CMK (cell line): ENCODE data around the gene SUPT7L.

Source experiments
- DNase-seq: peaks from one replicate; pipeline ENCODE4 v3.0.0-alpha.2; 2010; ENCODE audit warnings: low read depth

Gene SUPT7L

DNA sequence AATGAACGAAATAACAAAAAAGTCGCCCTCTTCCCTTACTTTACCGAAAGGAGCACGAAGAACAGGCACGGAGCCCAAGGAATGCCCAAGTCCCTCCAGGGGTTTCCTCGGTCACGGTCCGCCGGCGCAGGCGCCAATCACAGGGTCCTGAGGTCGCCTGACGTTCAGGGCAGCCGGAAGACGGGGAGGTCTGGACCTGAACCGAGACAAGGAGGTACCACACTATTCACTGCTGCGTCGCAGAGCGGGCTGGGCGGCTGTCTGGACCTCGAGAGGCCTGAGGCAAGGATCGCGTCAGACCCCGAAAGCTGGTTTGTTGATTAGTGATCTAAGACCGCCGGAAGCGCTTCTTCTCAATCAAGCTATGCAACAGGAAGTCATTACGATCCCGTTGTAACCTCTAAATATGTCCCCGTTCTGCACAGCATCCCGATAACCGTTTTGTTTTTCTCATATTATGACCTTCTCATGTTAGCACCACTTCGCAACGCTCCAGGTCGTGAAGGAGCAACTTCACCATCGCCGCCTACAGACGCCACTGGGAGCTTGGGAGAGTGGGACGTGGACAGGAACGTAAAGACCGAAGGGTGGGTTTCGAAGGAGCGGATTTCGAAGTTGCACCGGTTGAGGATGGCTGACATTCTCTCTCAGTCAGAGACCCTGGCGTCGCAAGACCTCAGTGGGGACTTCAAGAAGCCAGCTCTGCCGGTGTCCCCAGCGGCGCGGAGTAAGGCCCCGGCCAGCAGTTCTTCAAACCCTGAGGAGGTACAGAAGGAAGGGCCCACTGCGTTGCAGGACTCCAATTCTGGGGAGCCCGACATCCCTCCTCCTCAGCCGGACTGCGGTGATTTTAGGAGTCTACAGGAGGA is at the start of gene SUPT7L, which contains the start of gene SLC4A1AP:
Gene SUPT7L, minus strand, starts transcription at position 330 of the 869 bp plus-strand sequence. CDS start 1,422 bp downstream, outside the sequence.
Gene SLC4A1AP, plus strand, starts transcription at position 605 of the 869 bp plus-strand sequence. Its CDS starts 26 bp downstream, at position 631.
- peak; percentile 60 for DNase-seq

DNA sequence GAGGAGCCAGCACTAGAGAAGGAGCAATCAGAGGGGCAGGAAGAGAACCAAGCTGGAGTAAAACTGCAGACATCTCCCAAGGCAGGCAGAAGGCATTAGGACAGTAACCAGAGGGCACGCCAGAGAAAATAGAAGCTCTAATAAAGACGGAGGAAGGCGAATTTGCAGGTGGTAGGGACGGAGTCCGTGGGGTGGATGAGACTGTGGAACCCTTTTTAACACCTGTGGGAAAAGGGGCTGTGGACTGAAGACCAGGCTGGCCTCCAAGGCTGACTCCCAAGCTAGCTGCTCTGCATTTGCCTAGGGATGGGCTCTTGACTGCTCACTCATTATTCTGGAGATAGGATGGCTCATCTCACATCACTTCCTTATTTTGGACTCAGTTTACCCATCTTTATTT is 49.8 kb upstream of the SUPT7L start:
- no peak for DNase-seq

DNA sequence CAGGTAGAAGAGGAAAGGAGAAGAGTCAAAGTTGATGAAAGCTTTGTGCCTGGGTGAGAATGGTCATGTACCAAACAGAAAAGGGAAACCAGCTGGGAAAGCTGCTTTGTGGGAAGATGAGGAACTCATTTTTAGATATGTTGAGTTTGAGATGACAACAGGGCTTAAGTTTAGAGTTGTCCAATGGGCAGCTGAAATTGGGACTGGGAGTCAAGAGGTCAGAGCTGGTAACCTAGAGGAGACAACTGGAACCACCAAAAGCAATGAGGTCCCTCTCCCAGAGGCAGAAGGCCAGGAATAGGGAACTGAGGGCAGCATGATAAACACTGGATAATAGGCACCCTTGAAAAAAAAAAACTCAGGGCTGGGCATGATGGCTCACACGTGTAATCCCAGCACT is 49.1 kb upstream of the SUPT7L start:
- DNase-seq = no peak

DNA sequence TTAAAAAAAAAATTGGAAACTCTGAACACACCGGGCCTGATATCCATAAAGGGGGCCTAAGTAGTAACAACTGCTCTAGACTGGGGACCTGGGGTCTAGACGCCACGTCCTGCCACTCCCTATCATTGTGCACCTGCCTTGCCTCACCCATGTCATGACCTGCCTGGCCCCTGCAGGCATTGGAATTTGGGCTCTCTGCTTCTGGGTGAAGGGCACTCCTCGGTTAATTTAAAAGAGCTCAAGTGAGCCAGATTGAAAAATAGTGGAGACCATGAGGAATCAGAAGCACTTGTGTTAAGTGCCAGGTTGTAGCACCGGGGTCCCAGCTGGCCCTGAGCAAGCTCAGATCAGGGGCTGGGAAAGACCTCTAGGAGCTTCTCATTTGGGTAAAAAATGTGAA is 48.4 kb upstream of the SUPT7L start:
- no peak for DNase-seq

DNA sequence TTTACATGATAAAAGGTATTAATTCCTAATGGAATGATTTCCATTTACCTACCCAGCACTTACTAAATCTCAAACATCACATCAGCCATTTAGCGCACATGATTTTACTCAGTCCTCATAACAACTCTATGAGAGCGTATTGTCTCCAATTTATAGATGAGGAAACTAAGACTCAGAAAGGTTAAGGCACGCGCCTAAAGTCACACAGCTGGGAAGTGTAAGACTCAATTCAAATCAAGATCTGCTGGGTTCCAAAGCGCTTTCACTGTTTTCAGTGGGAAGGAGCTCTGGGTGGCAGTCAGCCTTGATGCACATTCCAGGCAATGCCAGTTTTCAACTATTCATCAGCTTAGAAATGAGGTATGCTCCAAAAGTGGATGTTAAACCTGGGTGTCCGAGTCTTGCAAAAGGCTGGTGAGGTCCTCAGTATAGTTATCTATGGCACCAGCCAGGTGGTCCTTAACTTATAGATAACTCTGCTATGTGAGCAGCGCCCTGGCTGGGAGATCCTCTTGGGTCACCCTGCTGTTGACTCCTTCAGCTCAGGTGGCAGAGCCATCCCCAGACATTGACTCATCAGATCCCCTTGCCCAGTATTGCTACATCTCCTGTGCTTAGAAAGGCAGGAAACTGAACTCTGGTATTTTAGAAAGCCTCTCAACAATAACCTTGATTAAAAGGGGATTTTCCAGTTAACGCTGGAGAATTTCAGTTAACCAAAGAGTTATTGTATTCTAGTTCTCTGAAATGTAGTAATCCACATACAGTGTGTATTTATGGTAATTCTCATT is 47.4 kb upstream of the SUPT7L start:
- no peak for DNase-seq

DNA sequence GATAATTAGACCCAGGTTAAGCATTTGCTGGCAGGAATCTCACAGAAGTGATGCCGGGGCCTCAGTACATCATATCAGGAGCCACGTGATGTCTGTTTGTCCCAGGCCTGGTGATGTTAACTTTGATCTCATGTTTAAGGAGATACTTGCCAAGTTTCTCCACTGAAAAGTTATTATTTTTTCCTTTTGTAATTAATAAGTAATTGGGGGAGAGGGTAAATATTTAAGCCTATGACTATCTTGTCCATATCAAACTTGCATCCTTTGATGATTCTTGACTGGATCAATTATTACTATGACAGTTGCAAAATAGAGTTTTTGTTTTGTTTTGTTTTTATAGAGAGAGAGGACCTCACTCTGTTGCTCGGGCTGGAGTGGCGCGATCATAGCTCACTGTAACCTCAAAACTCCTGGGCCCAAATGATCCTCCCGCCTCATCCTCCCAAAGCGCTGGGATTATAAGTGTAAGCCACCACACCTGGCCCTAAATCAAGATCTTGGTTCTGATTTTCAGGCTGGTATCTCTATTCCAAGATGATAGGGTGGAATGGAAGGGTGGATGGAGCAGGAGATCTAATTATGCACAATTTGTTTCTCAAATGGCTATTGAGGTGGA is 46.7 kb upstream of the SUPT7L start:
- DNase-seq = no peak

DNA sequence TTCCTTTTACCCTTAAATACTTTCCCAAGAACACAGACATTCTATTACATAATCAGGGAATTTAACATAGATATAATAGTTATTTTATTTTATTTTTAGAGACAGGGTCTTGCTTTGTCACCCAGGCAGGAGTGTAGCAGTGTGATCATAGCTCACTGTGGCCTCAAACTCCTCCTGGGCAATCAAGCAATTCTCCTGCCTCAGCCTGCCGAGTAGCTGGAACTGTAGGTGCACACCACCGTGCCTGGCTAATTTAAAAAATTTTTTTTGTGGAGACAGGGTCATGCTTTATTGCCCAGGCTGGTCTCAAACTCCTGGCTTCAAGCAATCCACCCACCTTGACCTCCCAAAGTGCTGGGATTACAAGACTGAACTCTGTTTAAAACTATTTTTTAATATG is 45.9 kb upstream of the SUPT7L start:
- DNase-seq = no peak

DNA sequence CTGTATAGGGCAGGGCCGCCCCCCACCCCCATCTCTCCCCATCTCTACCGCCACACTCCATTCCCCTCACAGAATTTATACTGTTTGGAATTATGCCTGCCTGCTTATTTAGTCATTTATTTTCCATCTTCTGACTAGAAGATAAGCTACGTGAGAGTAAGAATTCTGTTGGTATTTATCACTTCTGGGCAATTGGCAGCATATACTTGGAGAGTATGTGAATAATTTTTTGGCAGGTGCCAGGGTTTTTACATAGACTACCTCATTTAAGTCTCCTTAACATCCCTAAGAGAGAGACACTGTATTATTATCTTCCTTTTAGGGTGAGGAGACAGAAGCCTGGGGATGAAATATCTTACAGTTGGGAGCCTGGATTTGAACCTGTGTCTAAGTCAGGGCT is 45.3 kb upstream of the SUPT7L start:
- no peak for DNase-seq

DNA sequence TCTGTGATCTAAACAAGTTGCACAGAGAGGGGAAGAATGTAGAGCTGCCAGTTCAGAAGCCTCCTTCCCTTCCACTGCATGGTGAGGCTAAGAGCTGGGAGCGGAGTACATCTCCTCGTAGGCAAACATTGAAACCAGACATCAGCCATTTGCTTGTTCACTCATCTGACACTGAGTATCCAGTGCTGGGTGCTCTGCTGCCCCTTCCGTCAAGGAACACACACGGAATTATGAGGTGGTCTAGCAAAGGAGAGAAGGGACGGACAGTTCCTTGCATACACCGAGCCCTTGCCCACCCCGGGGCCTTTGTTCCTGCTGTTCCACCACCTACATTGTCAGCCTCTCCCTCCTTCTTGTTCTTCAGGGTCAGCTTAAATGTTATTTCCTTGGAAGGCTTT is 44.8 kb upstream of the SUPT7L start:
- DNase-seq = no peak

GRCh38 chr2:27707462-27708256 is 44.2 kb upstream of the SUPT7L start:
- no peak for DNase-seq

DNA sequence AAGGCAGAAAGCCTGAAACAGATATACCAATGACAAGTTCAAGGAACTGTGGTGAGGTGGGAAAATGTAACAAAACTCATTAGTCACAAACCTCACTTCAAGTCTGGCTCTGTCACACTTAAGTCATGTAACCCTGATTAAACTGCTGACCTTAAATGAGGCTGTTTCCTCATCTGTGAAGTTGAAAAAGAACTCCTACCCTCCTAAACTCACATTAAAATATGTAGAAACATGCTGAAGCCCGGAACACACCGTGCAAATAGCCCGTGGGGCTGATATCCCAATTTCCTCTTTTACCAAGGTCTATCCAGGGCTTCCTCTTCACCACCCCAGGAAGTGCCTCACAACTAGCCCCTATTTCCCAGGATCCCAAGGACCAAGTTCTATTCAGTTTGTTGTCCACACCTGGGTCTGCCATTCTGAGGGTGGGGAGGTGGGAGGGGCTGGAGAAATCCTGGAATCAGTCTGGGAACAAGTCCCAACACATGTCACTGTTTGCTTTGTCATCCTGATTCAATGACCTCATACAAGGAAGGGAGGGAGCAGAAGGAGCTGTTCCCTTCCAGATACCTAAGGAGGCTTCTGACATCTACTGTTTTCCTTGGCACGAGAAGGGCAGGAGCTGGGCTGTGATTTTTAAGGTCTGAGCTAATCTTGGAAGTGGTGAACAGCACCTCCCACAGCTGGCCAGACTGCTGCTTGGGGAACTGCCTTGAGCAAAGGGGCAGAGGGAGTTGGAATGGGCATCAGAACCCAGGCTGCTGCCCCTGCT is 42.6 kb upstream of the SUPT7L start:
- DNase-seq = no peak

GRCh38 chr2:27704342-27704876 is 41.0 kb upstream of the SUPT7L start:
- no peak for DNase-seq

DNA sequence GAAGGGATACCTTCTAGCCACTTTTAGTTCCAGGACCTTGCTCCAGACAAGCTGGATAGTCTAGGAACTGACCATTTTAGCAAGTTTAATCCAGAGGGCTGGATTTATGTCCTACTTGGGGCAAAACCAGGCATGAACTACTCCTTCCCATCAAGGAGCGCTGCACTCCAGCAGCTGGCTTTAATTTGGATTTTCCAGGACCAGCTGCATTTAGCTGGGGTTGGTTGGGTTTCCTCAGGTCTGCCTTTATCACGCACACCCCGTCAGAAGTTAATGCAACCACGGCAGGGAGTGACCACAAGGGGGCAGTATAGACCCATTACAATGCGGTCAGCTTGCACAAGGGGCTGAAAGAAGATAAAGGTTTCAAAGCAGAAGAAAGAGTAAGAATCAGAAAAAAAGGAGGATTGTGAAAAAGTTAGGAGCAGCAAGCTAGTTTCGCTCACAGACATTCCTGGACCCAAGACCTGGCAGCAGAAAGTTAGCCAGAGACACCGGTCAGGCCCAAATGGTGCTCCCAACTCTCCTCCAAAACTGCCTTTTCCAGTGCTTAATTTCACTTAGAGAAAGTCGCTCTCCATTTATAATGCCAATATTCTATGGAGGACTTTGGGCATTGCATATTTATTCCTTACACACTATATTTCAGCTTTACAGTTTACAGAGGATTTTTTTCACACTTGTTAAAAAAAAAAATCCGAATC is 40.4 kb upstream of the SUPT7L start:
- peak; percentile 64 for DNase-seq

- DNase-seq = no peak
Measured at GRCh38 chr2:27702302-27702701, 38.9 kb upstream of the SUPT7L start.

DNA sequence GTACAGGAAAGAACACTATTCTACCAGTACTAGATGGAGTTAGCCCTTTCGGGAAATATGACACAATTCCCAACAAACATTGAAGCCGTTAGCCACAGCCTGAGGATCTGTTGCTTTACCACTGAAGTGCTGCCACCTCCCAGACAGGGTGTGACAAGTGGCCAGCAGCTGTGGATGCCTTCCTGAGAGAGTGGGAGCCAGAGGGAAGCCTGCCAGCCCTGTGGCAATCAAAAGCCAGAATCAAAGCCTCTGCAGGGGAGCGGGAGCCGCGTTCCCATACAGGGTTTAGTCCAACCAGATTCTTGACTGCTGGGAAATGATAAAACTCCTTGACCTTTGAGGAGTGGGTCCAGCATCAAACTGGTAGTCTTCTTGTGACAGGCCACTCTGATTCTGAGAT is 38.3 kb upstream of the SUPT7L start:
- DNase-seq = no peak

GRCh38 chr2:27697660-27698059 is 34.2 kb upstream of the SUPT7L start:
- no peak for DNase-seq

GRCh38 chr2:27690052-27690451 is 26.6 kb upstream of the SUPT7L start:
- DNase-seq = no peak

GRCh38 chr2:27689424-27689823 is 26.0 kb upstream of the SUPT7L start:
- no peak for DNase-seq

GRCh38 chr2:27687232-27687631 is 23.8 kb upstream of the SUPT7L start:
- no peak for DNase-seq

- no peak for DNase-seq
Measured at GRCh38 chr2:27685577-27685976, 22.2 kb upstream of the SUPT7L start.
